Measurements from ENCODE around the gene DIPK1B.

The DIPK1B gene

GRCh38 chr9:136722093-136722968, 10.0 kb downstream of the DIPK1B start:
- Histone ChIP-seq H3K9ac (ENCODE audit: low read depth, low read length) (no peak overlapping the region), H3K4me1 (ENCODE audit: insufficient read depth, low read length) (peaks cover 4% of the 10 kb centered on the region; the same call in 1 of the 2 replicates), H3K9me3 (ENCODE audit: control insufficient read depth, insufficient read depth, low read length) (no peaks in the 10 kb centered on the region), H3K36me3 (ENCODE audit: insufficient read depth, low read length) (peaks cover 20% of the 10 kb centered on the region)

- Histone ChIP-seq H3K9me3 (ENCODE audit: control insufficient read depth, insufficient read depth, low read length) (no peaks in the 10 kb centered on the region), H3K9ac (ENCODE audit: low read depth, low read length) (no peak overlapping the region), H3K4me1 (ENCODE audit: insufficient read depth, low read length) (peaks cover 4% of the 10 kb centered on the region; the same call in 1 of the 2 replicates), H3K36me3 (ENCODE audit: insufficient read depth, low read length) (peaks cover 20% of the 10 kb centered on the region)
Measured at GRCh38 chr9:136722969-136723356, 10.6 kb downstream of the DIPK1B start.

GRCh38 chr9:136723362-136723976, 11.1 kb downstream of the DIPK1B start:
- peaks cover 4% of the 10 kb centered on the region; the same call in 1 of the 2 replicates for H3K4me1 ChIP-seq (ENCODE audit: insufficient read depth, low read length)
- H3K9me3 ChIP-seq (ENCODE audit: control insufficient read depth, insufficient read depth, low read length), result no peaks in the 10 kb centered on the region
- H3K9ac ChIP-seq (ENCODE audit: low read depth, low read length), result no peak overlapping the region
- peaks cover 20% of the 10 kb centered on the region for H3K36me3 ChIP-seq (ENCODE audit: insufficient read depth, low read length)

- H3K36me3 ChIP-seq (ENCODE audit: insufficient read depth, low read length), result peaks cover 20% of the 10 kb centered on the region
- no peaks in the 10 kb centered on the region for H3K9me3 ChIP-seq (ENCODE audit: control insufficient read depth, insufficient read depth, low read length)
- H3K9ac ChIP-seq (ENCODE audit: low read depth, low read length), result no peak overlapping the region
- H3K4me1 ChIP-seq (ENCODE audit: insufficient read depth, low read length), result peaks cover 4% of the 10 kb centered on the region; the same call in 1 of the 2 replicates
Measured at GRCh38 chr9:136723989-136724388, 11.6 kb downstream of the DIPK1B start.

GRCh38 chr9:136724772-136725171, 12.4 kb downstream of the DIPK1B start:
- Histone ChIP-seq H3K9ac (ENCODE audit: low read depth, low read length) (no peak overlapping the region), H3K4me1 (ENCODE audit: insufficient read depth, low read length) (peaks cover 4% of the 10 kb centered on the region; the same call in 1 of the 2 replicates), H3K9me3 (ENCODE audit: control insufficient read depth, insufficient read depth, low read length) (no peaks in the 10 kb centered on the region), H3K36me3 (ENCODE audit: insufficient read depth, low read length) (peaks cover 20% of the 10 kb centered on the region)

GRCh38 chr9:136725612-136726011, 13.2 kb downstream of the DIPK1B start:
- peaks cover 4% of the 10 kb centered on the region; the same call in 1 of the 2 replicates for H3K4me1 ChIP-seq (ENCODE audit: insufficient read depth, low read length)
- no peak overlapping the region for H3K9ac ChIP-seq (ENCODE audit: low read depth, low read length)
- H3K9me3 ChIP-seq (ENCODE audit: control insufficient read depth, insufficient read depth, low read length), result no peaks in the 10 kb centered on the region
- peaks cover 20% of the 10 kb centered on the region for H3K36me3 ChIP-seq (ENCODE audit: insufficient read depth, low read length)

- no peak overlapping the region for H3K9ac ChIP-seq (ENCODE audit: low read depth, low read length)
- no peaks in the 10 kb centered on the region for H3K9me3 ChIP-seq (ENCODE audit: control insufficient read depth, insufficient read depth, low read length)
- peaks cover 4% of the 10 kb centered on the region; the same call in 1 of the 2 replicates for H3K4me1 ChIP-seq (ENCODE audit: insufficient read depth, low read length)
- peaks cover 20% of the 10 kb centered on the region for H3K36me3 ChIP-seq (ENCODE audit: insufficient read depth, low read length)
Measured at GRCh38 chr9:136726118-136726517, 13.7 kb downstream of the DIPK1B start.

GRCh38 chr9:136726631-136727191, 14.3 kb downstream of the DIPK1B start:
- no peaks in the 10 kb centered on the region for H3K9me3 ChIP-seq (ENCODE audit: control insufficient read depth, insufficient read depth, low read length)
- peaks cover 4% of the 10 kb centered on the region; the same call in 1 of the 2 replicates for H3K4me1 ChIP-seq (ENCODE audit: insufficient read depth, low read length)
- H3K36me3 ChIP-seq (ENCODE audit: insufficient read depth, low read length), result peaks cover 20% of the 10 kb centered on the region
- peak overlapping the region; percentile 87; the same call in 1 of the 2 replicates for H3K9ac ChIP-seq (ENCODE audit: low read depth, low read length)

- Histone ChIP-seq H3K36me3 (ENCODE audit: insufficient read depth, low read length) (peaks cover 20% of the 10 kb centered on the region), H3K9me3 (ENCODE audit: control insufficient read depth, insufficient read depth, low read length) (no peaks in the 10 kb centered on the region), H3K4me1 (ENCODE audit: insufficient read depth, low read length) (peaks cover 4% of the 10 kb centered on the region; the same call in 1 of the 2 replicates), H3K9ac (ENCODE audit: low read depth, low read length) (peak overlapping the region; percentile 87)
Measured at GRCh38 chr9:136728080-136728547, 15.7 kb downstream of the DIPK1B start.

GRCh38 chr9:136728548-136729123, 16.3 kb downstream of the DIPK1B start:
- Histone ChIP-seq H3K9ac (ENCODE audit: low read depth, low read length) (peak overlapping the region; percentile 87), H3K36me3 (ENCODE audit: insufficient read depth, low read length) (peaks cover 17% of the 10 kb centered on the region), H3K4me1 (ENCODE audit: insufficient read depth, low read length) (peaks cover 4% of the 10 kb centered on the region; the same call in 1 of the 2 replicates), H3K9me3 (ENCODE audit: control insufficient read depth, insufficient read depth, low read length) (no peaks in the 10 kb centered on the region)

- Histone ChIP-seq H3K36me3 (ENCODE audit: insufficient read depth, low read length) (peaks cover 12% of the 10 kb centered on the region), H3K9ac (ENCODE audit: low read depth, low read length) (peak overlapping the region; percentile 87), H3K4me1 (ENCODE audit: insufficient read depth, low read length) (peaks cover 4% of the 10 kb centered on the region; the same call in 1 of the 2 replicates), H3K9me3 (ENCODE audit: control insufficient read depth, insufficient read depth, low read length) (no peaks in the 10 kb centered on the region)
Measured at GRCh38 chr9:136729144-136729543, 16.8 kb downstream of the DIPK1B start.

- Histone ChIP-seq H3K36me3 (ENCODE audit: insufficient read depth, low read length) (peaks cover 8% of the 10 kb centered on the region), H3K9me3 (ENCODE audit: control insufficient read depth, insufficient read depth, low read length) (no peaks in the 10 kb centered on the region), H3K4me1 (ENCODE audit: insufficient read depth, low read length) (peaks cover 4% of the 10 kb centered on the region; the same call in 1 of the 2 replicates), H3K9ac (ENCODE audit: low read depth, low read length) (no peak overlapping the region)
Measured at GRCh38 chr9:136729926-136730325, 17.6 kb downstream of the DIPK1B start.

- no peak overlapping the region for H3K9ac ChIP-seq (ENCODE audit: low read depth, low read length)
- H3K9me3 ChIP-seq (ENCODE audit: control insufficient read depth, insufficient read depth, low read length), result no peaks in the 10 kb centered on the region
- H3K4me1 ChIP-seq (ENCODE audit: insufficient read depth, low read length), result no peaks in the 10 kb centered on the region; the same call in 1 of the 2 replicates
- H3K36me3 ChIP-seq (ENCODE audit: insufficient read depth, low read length), result no peaks in the 10 kb centered on the region
Measured at GRCh38 chr9:136732444-136733178, 20.2 kb downstream of the DIPK1B start.
